Suprapubic skin (tissue), 4 donors: Measurements from ENCODE around the gene ARHGAP4. TPM values are rescaled to one million over a fixed set of nuclear protein-coding genes. Genes with fewer than 3 reads are reported as not detected.

Source experiments
- DNase-seq, 2 donors: peaks; one replicate each; pipeline ENCODE4 v3.0.0-alpha.2; 2019; ENCODE audit warnings: low spot score in 2 of 2
- H3K27ac ChIP-seq: fragments of 200-600 bp; sonication (generic); one replicate; pipeline ENCODE4 v1.5.1; 2019
- H3K27me3 ChIP-seq: fragments of 200-600 bp; sonication (generic); one replicate; pipeline ENCODE4 v1.5.1; 2019
- H3K36me3 ChIP-seq: fragments of 200-600 bp; sonication (generic); one replicate; pipeline ENCODE4 v1.5.1; 2019
- H3K4me1 ChIP-seq: fragments of 200-600 bp; sonication (generic); one replicate; pipeline ENCODE4 v1.5.1; 2019
- H3K4me3 ChIP-seq: fragments of 200-600 bp; sonication (generic); one replicate; pipeline ENCODE4 v1.5.1; 2019; ENCODE audit warnings: mild to moderate bottlenecking
- H3K9me3 ChIP-seq: fragments of 200-600 bp; sonication (generic); one replicate; pipeline ENCODE4 v1.5.1; 2019
- CTCF ChIP-seq, 2 donors: fragments of 200-600 bp in 1 of 2; fragments of 450-650 bp in 1 of 2; sonication (generic) in 1 of 2; IDR thresholded peaks; one replicate each; pipeline ENCODE4 v1.5.1; 2016 to 2019; ENCODE audit warnings: antibody characterized with exemption in 2 of 2, mild to moderate bottlenecking in 1 of 2, moderate library complexity in 1 of 2
- EP300 ChIP-seq: sonication (generic); formaldehyde crosslinking; IDR thresholded peaks from one replicate; pipeline ENCODE4 v1.6.1; 2017; ENCODE audit warnings: antibody characterized with exemption
- POLR2A ChIP-seq, 2 donors: fragments of 450-650 bp; IDR thresholded peaks; one replicate each; pipeline ENCODE4 v1.6.1; 2017; ENCODE audit warnings: antibody characterized with exemption in 2 of 2, mild to moderate bottlenecking in 2 of 2, moderate library complexity in 2 of 2
- POLR2AphosphoS5 ChIP-seq, 3 donors: sonication (generic); formaldehyde crosslinking; IDR thresholded peaks; one replicate each; pipeline ENCODE4 v1.6.1; 2017; ENCODE audit warnings: antibody characterized with exemption in 3 of 3
- WGBS: methylation state at CpG from one replicate; pipeline ENCODE4 v1.1.5; 2018; 5-methylcytosine and 5-hydroxymethylcytosine counted together
- total RNA-seq, 4 donors: library from RNA; depleted of rRNA; stranded (reverse); fragments of >200 nt; gene quantifications; one replicate each; pipeline ENCODE4 v1.1.0, GENCODE V29; 2016

ARHGAP4 gene
- total RNA-seq, 4 donors from 2014 or later = 4.8 to 17.6 (median 9.6) TPM

DNA sequence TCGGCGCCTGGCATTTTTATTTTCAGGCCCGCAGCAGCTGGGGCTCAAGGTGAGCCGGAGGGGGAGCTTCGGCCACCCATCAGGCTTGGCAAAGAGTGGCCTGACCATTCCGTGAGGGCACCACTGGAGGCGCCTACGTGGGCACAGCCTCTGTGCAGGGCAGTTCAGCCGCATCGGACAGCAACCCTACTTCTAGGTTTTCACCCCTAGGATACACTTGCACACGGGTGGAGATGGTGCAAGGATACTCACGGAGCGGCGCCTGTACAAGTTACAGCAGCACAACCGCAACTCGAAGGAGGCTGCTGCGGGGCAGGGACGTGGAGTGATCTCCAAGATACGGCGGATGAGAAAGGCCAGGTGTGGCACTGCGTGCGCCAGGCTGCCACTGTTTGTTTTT, 34.7 kb upstream of the ARHGAP4 start:
- H3K36me3 ChIP-seq = peaks cover 77% of the 10 kb centered on the region
- DNase-seq = no peak
- no peaks in the 10 kb centered on the region for H3K9me3 ChIP-seq
- no peak overlapping the region for H3K27ac ChIP-seq
- no peak overlapping the region for H3K4me3 ChIP-seq
- TF ChIP-seq POLR2A (IDR thresholded peaks at IDR 0.05) (no peak), CTCF (IDR thresholded peaks at IDR 0.05) (no peak), EP300 (no peak), POLR2AphosphoS5 (IDR thresholded peaks at IDR 0.05) (no peak)
- H3K27me3 ChIP-seq = no peaks in the 10 kb centered on the region
- peaks cover 2% of the 10 kb centered on the region for H3K4me1 ChIP-seq
- WGBS = 94% methylated on average over 20 of the region's 22 CpGs

- H3K27ac ChIP-seq = no peak overlapping the region
- no peak overlapping the region for H3K4me3 ChIP-seq
- peaks cover 85% of the 10 kb centered on the region for H3K36me3 ChIP-seq
- no peaks in the 10 kb centered on the region for H3K9me3 ChIP-seq
- no peaks in the 10 kb centered on the region for H3K4me1 ChIP-seq
- TF ChIP-seq POLR2A (IDR thresholded peaks at IDR 0.05) (no peak), POLR2AphosphoS5 (IDR thresholded peaks at IDR 0.05) (no peak), EP300 (no peak)
- 95% methylated on average over 13 of the region's 16 CpGs for WGBS
- DNase-seq = no peak
- H3K27me3 ChIP-seq = no peaks in the 10 kb centered on the region
These were observed 34.0 kb upstream of the ARHGAP4 start for GRCh38 chrX:153960077-153960476.

GRCh38 chrX:153959649-153960048, 33.6 kb upstream of the ARHGAP4 start:
- 93% methylated on average over 3 of the region's 15 CpGs for WGBS
- Histone ChIP-seq H3K36me3 (peaks cover 89% of the 10 kb centered on the region), H3K4me1 (no peaks in the 10 kb centered on the region)

DNA sequence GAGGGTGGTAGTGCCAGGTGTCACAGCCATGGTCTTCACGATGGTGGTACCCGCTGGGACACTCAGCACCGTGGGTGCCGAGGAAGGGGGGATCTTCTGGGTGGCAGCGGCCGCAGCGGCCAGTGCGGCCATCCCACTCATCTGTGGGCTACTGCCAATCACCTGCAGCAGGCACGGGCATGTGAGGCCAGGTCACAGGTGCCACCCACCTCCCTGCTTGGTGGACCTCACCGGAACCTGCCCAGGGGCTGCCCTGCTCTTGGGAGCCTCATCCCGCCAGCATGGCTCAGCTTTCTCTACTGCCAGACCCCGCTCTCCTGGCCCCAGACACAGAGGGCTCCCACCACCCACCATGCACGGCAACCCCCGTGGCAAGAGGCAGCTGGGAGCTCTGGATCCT, 32.5 kb upstream of the ARHGAP4 start:
- H3K27ac ChIP-seq = no peak overlapping the region
- H3K9me3 ChIP-seq = no peaks in the 10 kb centered on the region
- no peaks in the 10 kb centered on the region for H3K27me3 ChIP-seq
- H3K36me3 ChIP-seq = peaks cover 90% of the 10 kb centered on the region
- no peak overlapping the region for H3K4me3 ChIP-seq
- DNase-seq = no peak
- TF ChIP-seq POLR2AphosphoS5 (IDR thresholded peaks at IDR 0.05) (no peak), CTCF (IDR thresholded peaks at IDR 0.05) (no peak), POLR2A (IDR thresholded peaks at IDR 0.05) (no peak)
- H3K4me1 ChIP-seq = no peaks in the 10 kb centered on the region
- 80% methylated on average over 2 of the region's 14 CpGs for WGBS

More at GRCh38 chrX:153959649-153960048, 33.6 kb upstream of the ARHGAP4 start:
- Histone ChIP-seq H3K9me3 (no peaks in the 10 kb centered on the region), H3K4me3 (no peak overlapping the region), H3K27me3 (no peaks in the 10 kb centered on the region), H3K27ac (no peak overlapping the region)
- TF ChIP-seq POLR2AphosphoS5 (IDR thresholded peaks at IDR 0.05) (no peak), POLR2A (IDR thresholded peaks at IDR 0.05) (no peak)
- DNase-seq = no peak

DNA sequence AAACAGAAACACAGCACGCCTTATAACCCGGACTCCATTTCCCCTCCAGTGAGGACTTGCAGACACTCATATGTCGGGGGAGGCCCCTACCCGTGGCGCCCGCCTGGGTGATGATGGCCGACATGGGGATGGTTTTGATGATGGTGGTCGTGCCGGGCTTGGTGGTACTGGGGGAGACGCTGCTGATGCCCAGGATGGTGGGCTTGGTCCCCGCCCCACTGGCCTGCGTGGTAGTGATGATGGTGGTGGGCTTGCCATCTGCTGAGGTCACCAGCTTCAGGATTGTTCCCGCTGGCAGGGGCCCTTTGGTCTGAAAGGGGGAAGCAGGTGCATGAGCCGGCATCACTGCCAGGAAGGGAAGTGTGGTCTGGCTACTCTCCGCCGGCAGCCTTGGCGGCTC, 31.2 kb upstream of the ARHGAP4 start:
- peaks cover 88% of the 10 kb centered on the region for H3K36me3 ChIP-seq

More for the DNA sequence above, 31.2 kb upstream of the ARHGAP4 start:
- Histone ChIP-seq H3K4me1 (no peaks in the 10 kb centered on the region), H3K9me3 (no peaks in the 10 kb centered on the region), H3K27ac (no peak overlapping the region), H3K27me3 (no peaks in the 10 kb centered on the region), H3K4me3 (no peak overlapping the region)
- WGBS = 95% methylated on average over 3 of the region's 17 CpGs
- no peak for DNase-seq
- TF ChIP-seq EP300 (no peak), POLR2AphosphoS5 (IDR thresholded peaks at IDR 0.05) (no peak), POLR2A (IDR thresholded peaks at IDR 0.05) (no peak), CTCF (IDR thresholded peaks at IDR 0.05) (no peak)
